Transverse colon (tissue), 4 donors: ENCODE results near the gene CFAP90.

ENCODE experiments used
- CTCF ChIP-seq, 5 experiments: fragments of 200-600 bp in 3 of 5; fragments of 450-650 bp in 2 of 5; sonication (generic) in 3 of 5; IDR thresholded peaks; 1 replicate in 2 of 5; 2 replicates in 3 of 5; pipeline ENCODE4 v1.5.1; 2016 to 2017; ENCODE audit warnings: antibody characterized with exemption in 5 of 5, inconsistent platforms in 3 of 5, mild to moderate bottlenecking in 2 of 5, moderate library complexity in 1 of 5
- EP300 ChIP-seq: sonication (generic); formaldehyde crosslinking; IDR thresholded peaks from one replicate; pipeline ENCODE4 v1.6.1; 2017; ENCODE audit warnings: antibody characterized with exemption, low read depth
- POLR2A ChIP-seq: fragments of 450-650 bp; IDR thresholded peaks from one replicate; pipeline ENCODE4 v1.6.1; 2016; ENCODE audit warnings: antibody characterized with exemption, mild to moderate bottlenecking, moderate library complexity
- POLR2AphosphoS5 ChIP-seq, 3 donors: sonication (generic); formaldehyde crosslinking; IDR thresholded peaks; one replicate each; pipeline ENCODE4 v1.6.1; 2016; ENCODE audit warnings: antibody characterized with exemption in 3 of 3

- TF ChIP-seq CTCF (IDR thresholded peaks at IDR 0.05) (no peak), POLR2A (no peak), POLR2AphosphoS5 (IDR thresholded peaks at IDR 0.05) (no peak), EP300 (no peak)
Observed at GRCh38 chr5:7849681-7850394, 1.1 kb downstream of the CFAP90 start.
